NCI-H460 (cell line): Measurements from ENCODE around the gene ICA1. TPM values are rescaled to one million over a fixed set of nuclear protein-coding genes. Genes with fewer than 3 reads are reported as not detected.
"Not testable (repeated sequence)": the region's sequence is repeated elsewhere in the genome, so short reads cannot be mapped to it uniquely, and the experiment has no call there.

Experiments used
- DNase-seq: peaks from one replicate; pipeline ENCODE4 v3.0.0-alpha.2; 2016; ENCODE audit warnings: low read depth; ENCODE audit errors: extremely low read depth
- small RNA-seq, 2 experiments: library from RNA; depleted of rRNA; stranded (forward); fragments of <200 nt; gene quantifications; one replicate each; pipeline ENCODE3, GENCODE V24; 2014
- total RNA-seq: library from RNA; depleted of rRNA; stranded (reverse); fragments of >200 nt; shearing (Covaris generic); gene quantifications from 2 replicates; pipeline ENCODE4 v1.2.3, GENCODE V29; 2014; rRNA removed

Gene ICA1
- total RNA-seq, 1 experiment from 2014 or later = 24.1 TPM

DNA sequence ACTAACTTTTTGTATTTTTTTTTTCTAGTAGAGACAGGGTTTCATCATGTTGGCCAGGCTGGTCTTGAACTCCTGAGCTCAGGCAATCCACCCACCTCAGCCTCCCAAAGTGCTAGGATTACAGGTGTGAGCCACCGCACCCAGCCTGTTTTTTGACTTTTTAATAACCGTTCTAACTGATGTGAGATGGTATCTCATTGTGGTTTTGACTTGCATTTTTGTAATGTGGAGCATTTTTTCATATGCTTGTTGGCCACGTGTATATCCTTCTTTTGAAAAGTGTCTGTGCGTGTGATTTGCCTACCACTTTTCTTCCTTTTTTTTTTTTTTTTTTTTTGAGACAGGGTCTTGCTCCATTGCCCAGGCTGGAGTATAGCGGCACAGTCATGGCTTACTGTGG lies 198.7 kb downstream of the ICA1 start:
- DNase-seq = not testable (repeated sequence)

Small RNA genes within 50 kb of the gene (small RNA-seq; reads per million reads assigned to genes)
- gene AC007009.1 = 0 reads per million in 2 experiments

Other genes with a start within 250 kb of the ICA1 start
- 1.1 and 2.4 TPM in 2 replicates for gene NXPH1, start 171.4 kb upstream of the ICA1 start, total RNA-seq